Breast epithelium (tissue), 4 donors: Measurements from ENCODE around the gene MCM7. TPM values are rescaled to one million over a fixed set of nuclear protein-coding genes. Genes with fewer than 3 reads are reported as not detected.
A peak's percentile ranks its signal among the peaks of the same experiment; 100 is the strongest.

Experiments used
- DNase-seq, 2 donors: peaks; one replicate each; pipeline ENCODE4 v3.0.0-alpha.2; 2019; ENCODE audit warnings: low spot score in 2 of 2
- H3K27ac ChIP-seq, 2 donors: fragments of 200-600 bp; sonication (generic) in 1 of 2; one replicate each; pipeline ENCODE4 v1.5.1; 2016 to 2019; ENCODE audit warnings: mild to moderate bottlenecking in 1 of 2
- H3K27me3 ChIP-seq, 2 donors: fragments of 200-600 bp; sonication (generic) in 1 of 2; one replicate each; pipeline versions ENCODE4 v1.5.1 to v1.6.0; 2017 to 2019; ENCODE audit warnings: control low read depth in 1 of 2, mild to moderate bottlenecking in 1 of 2
- H3K36me3 ChIP-seq: fragments of 200-600 bp; one replicate; pipeline ENCODE4 v1.5.1; 2019
- H3K4me1 ChIP-seq, 2 donors: fragments of 200-600 bp; sonication (generic); one replicate each; pipeline ENCODE4 v1.5.1; 2016 to 2019; ENCODE audit warnings: control low read depth in 1 of 2
- H3K4me3 ChIP-seq, 3 donors: fragments of 200-600 bp; sonication (generic); 1 replicate in 2 of 3; 2 replicates in 1 of 3; pipeline ENCODE4 v1.5.1; 2016 to 2019; ENCODE audit warnings: mild to moderate bottlenecking in 3 of 3, moderate library complexity in 2 of 3
- H3K9me3 ChIP-seq, 2 donors: fragments of 200-600 bp; sonication (generic) in 1 of 2; one replicate each; pipeline ENCODE4 v1.5.1; 2016 to 2019; ENCODE audit warnings: control low read depth in 1 of 2
- CTCF ChIP-seq, 3 donors: fragments of 450-650 bp; IDR thresholded peaks; one replicate each; pipeline ENCODE4 v1.5.1; 2016 to 2017; ENCODE audit warnings: antibody characterized with exemption in 3 of 3, mild to moderate bottlenecking in 3 of 3, moderate library complexity in 3 of 3
- POLR2A ChIP-seq: fragments of 450-650 bp; IDR thresholded peaks from one replicate; pipeline ENCODE4 v1.6.1; 2016; ENCODE audit warnings: antibody characterized with exemption, mild to moderate bottlenecking, moderate library complexity
- POLR2AphosphoS5 ChIP-seq, 3 donors: sonication (generic); formaldehyde crosslinking; IDR thresholded peaks; one replicate each; pipeline ENCODE4 v1.6.1; 2017; ENCODE audit warnings: antibody characterized with exemption in 3 of 3
- intact Hi-C: fragments of 100-400 bp; cut with DNase I; formaldehyde crosslinking; loops from one replicate; pipeline ENCODE4 v1.15.1; 2023; ENCODE audit warnings: low total_unique reads
- total RNA-seq, 3 donors: library from RNA; depleted of rRNA; stranded (reverse); fragments of >200 nt; gene quantifications; one replicate each; pipeline ENCODE4 v1.1.0, GENCODE V29; 2016

Gene MCM7
- total RNA-seq, 3 donors from 2014 or later = 46.9 to 51.7 (median 50.1) TPM

GRCh38 chr7:100088621-100089457 is 12.4 kb downstream of the MCM7 start, which contains the start of gene COPS6:
TSS of gene COPS6 (plus strand) at chr7:100088969. CDS start at chr7:100088991, 22 bp downstream.
- Histone ChIP-seq H3K4me3 (peak within 1 kb of the TSS; percentile 57 to 87 (median 78)), H3K27me3 (no peaks in the 10 kb centered on the region), H3K9me3 (no peaks in the 10 kb centered on the region), H3K27ac (peak within 1 kb of the TSS; percentile 88 to 90), H3K36me3 (peaks cover 9% of the 10 kb centered on the region), H3K4me1 (peaks cover 0 to 3% of the 10 kb centered on the region in 2 donors)
- intact Hi-C loops = loop anchor here (10.0 kb wide), 2 partner anchors 56 to 74 kb away; partner anchors contain the start of genes LAMTOR4 and ZKSCAN1
- TF ChIP-seq POLR2AphosphoS5 (IDR thresholded peaks at IDR 0.05) (peak; percentile 91 to 92 (median 92)), POLR2A (peak; percentile 62), CTCF (IDR thresholded peaks at IDR 0.05) (no peak)
- peak; percentile 63 to 83 for DNase-seq

GRCh38 chr7:100088095-100088620 is 13.0 kb downstream of the MCM7 start:
- H3K27me3 ChIP-seq = no peaks in the 10 kb centered on the region
- intact Hi-C loops = loop anchor here (10.0 kb wide), 2 partner anchors 57 to 73 kb away; partner anchors contain the start of genes LAMTOR4 and ZKSCAN1
- peak overlapping the region; percentile 88 to 90 for H3K27ac ChIP-seq
- H3K36me3 ChIP-seq = peaks cover 9% of the 10 kb centered on the region
- TF ChIP-seq POLR2A (no peak), POLR2AphosphoS5 (IDR thresholded peaks at IDR 0.05) (no peak), CTCF (IDR thresholded peaks at IDR 0.05) (no peak)
- no peak for DNase-seq
- H3K4me3 ChIP-seq = peak overlapping the region; percentile 57 to 87 (median 78)
- H3K4me1 ChIP-seq = peaks cover 0 to 3% of the 10 kb centered on the region in 2 donors
- no peaks in the 10 kb centered on the region for H3K9me3 ChIP-seq

- DNase-seq = no peak
- intact Hi-C loops = loop anchor here (10.0 kb wide), 2 partner anchors 58 to 72 kb away; partner anchors contain the start of genes LAMTOR4 and ZKSCAN1
- Histone ChIP-seq H3K27me3 (no peaks in the 10 kb centered on the region), H3K9me3 (no peaks in the 10 kb centered on the region), H3K27ac (no peak overlapping the region), H3K4me1 (peaks cover 0 to 3% of the 10 kb centered on the region in 2 donors), H3K36me3 (peaks cover 9% of the 10 kb centered on the region), H3K4me3 (no peak overlapping the region)
- no peak for TF ChIP-seq POLR2AphosphoS5 (IDR thresholded peaks at IDR 0.05)
- no peak for TF ChIP-seq CTCF (IDR thresholded peaks at IDR 0.05)
- no peak for TF ChIP-seq POLR2A
These were observed 14.0 kb downstream of the MCM7 start for GRCh38 chr7:100087055-100087750.

- Histone ChIP-seq H3K4me3 (no peak overlapping the region), H3K36me3 (no peaks in the 10 kb centered on the region), H3K4me1 (peaks cover 0 to 4% of the 10 kb centered on the region in 2 donors), H3K9me3 (no peaks in the 10 kb centered on the region), H3K27me3 (no peaks in the 10 kb centered on the region), H3K27ac (no peak overlapping the region)
- DNase-seq = no peak
- no peak for TF ChIP-seq CTCF (IDR thresholded peaks at IDR 0.05)
- TF ChIP-seq POLR2A = no peak
- no peak for TF ChIP-seq POLR2AphosphoS5 (IDR thresholded peaks at IDR 0.05)
- intact Hi-C loops = loop anchor here (10.0 kb wide), 2 partner anchors 59 to 71 kb away; partner anchors contain the start of genes LAMTOR4 and ZKSCAN1
These were observed 15.7 kb downstream of the MCM7 start for GRCh38 chr7:100085515-100085914.
